K562 (cell line): ENCODE data around the gene TCF4. TPM values are rescaled to one million over a fixed set of nuclear protein-coding genes. Genes with fewer than 3 reads are reported as not detected.

ENCODE experiments used
- ATAC-seq: fragments of 200-7000 bp; cut with Tn5 transposase; 3 replicates; pipeline ENCODE4 v1.9.1; 2020; ENCODE audit warnings: moderate library complexity
- BruUV-seq: library from RNA; stranded (reverse); fragments of 400-500 nt; replicated peaks from 2 replicates; lab custom pipeline; 2021; lab: Mats Ljungman, UMichigan
- CTCF ChIA-PET: fragments of 300-600 bp; formaldehyde crosslinking; extraction: SDS; loops from one replicate; lab custom pipeline; 2021; ENCODE audit warnings: low intra/inter-chr PET ratio; lab: Yijun Ruan, JAX
- POLR2A ChIA-PET: fragments of 300-600, 350-650 bp; sonication (Branson Sonifier 250); formaldehyde crosslinking; extraction: SDS; loops from one replicate; lab custom pipeline; 2021; ENCODE audit warnings: antibody characterized with exemption, inconsistent platforms; lab: Yijun Ruan, JAX
- DNase-seq, 4 experiments: peaks; one replicate each; pipeline versions ENCODE4 v3.0.0 to v3.0.0-alpha.2; 2011 to 2018; ENCODE audit warnings: low spot score in 3 of 4, mixed read lengths in 3 of 4; ENCODE audit errors: extremely low read depth in 1 of 4
- FAIRE-seq: peaks from 2 replicates; lab custom pipeline; 2011; peaks lifted over from hg19 to GRCh38; lab: Jason Lieb, UNC
- H2AFZ ChIP-seq: 2 replicates; pipeline ENCODE4 v1.6.0; 2011; ENCODE audit warnings: low read depth, low read length, control low read depth, inconsistent platforms
- H3K27ac ChIP-seq: fragments of 200-600 bp; 3 replicates; pipeline ENCODE4 v1.8.0; 2011; ENCODE audit warnings: low read depth, mild to moderate bottlenecking, control low read depth, inconsistent platforms, low read length, moderate library complexity, mixed read lengths; ENCODE audit errors: extremely low read depth
- H3K27me3 ChIP-seq, 2 experiments: fragments of 300-600 bp in 1 of 2; 2 replicates in 1 of 2; 3 replicates in 1 of 2; pipeline versions ENCODE4 v1.6.0 to v1.8.0; 2011; ENCODE audit warnings: inconsistent platforms in 2 of 2, low read length in 2 of 2, mild to moderate bottlenecking in 1 of 2, mixed read lengths in 1 of 2, moderate library complexity in 1 of 2; ENCODE audit not compliant: control insufficient read depth in 2 of 2, insufficient read depth in 2 of 2
- H3K36me3 ChIP-seq: fragments of 300-600 bp; 3 replicates; pipeline ENCODE4 v1.8.0; 2011; ENCODE audit warnings: mild to moderate bottlenecking, low read length, inconsistent platforms; ENCODE audit not compliant: control insufficient read depth, insufficient read depth
- H3K4me1 ChIP-seq, 2 experiments: fragments of 200-600 bp in 1 of 2; replicated peaks in 1 of 2; 2 replicates in 1 of 2; 3 replicates in 1 of 2; pipeline versions ENCODE4 v1.5.1 to v1.8.0; 2011; ENCODE audit warnings: inconsistent platforms in 2 of 2, low read length in 2 of 2, mild to moderate bottlenecking in 1 of 2, mixed read lengths in 1 of 2, moderate library complexity in 1 of 2; ENCODE audit not compliant: control insufficient read depth in 2 of 2, insufficient read depth in 2 of 2
- H3K4me2 ChIP-seq: 2 replicates; pipeline ENCODE4 v1.6.1; 2011; ENCODE audit warnings: low read length, control low read depth, inconsistent platforms, mixed read lengths; ENCODE audit not compliant: insufficient read depth
- H3K4me3 ChIP-seq: fragments of 200-600 bp; sonication (generic), shearing (Covaris generic); 2 replicates; pipeline ENCODE4 v1.5.1; 2016; ENCODE audit warnings: control low read depth, inconsistent platforms
- H3K79me2 ChIP-seq: fragments of 200-600 bp; 3 replicates; pipeline ENCODE4 v1.8.0; 2011; ENCODE audit warnings: low read length, inconsistent platforms; ENCODE audit not compliant: control insufficient read depth, insufficient read depth
- H3K9ac ChIP-seq, 2 experiments: 2 replicates each; pipeline versions ENCODE4 v1.6.0 to v1.6.1; 2011; ENCODE audit warnings: low read depth in 2 of 2, low read length in 2 of 2, control low read depth in 1 of 2, inconsistent platforms in 1 of 2, mild to moderate bottlenecking in 1 of 2, mixed read lengths in 1 of 2; ENCODE audit not compliant: insufficient read depth in 1 of 2
- H3K9me1 ChIP-seq: one replicate; pipeline ENCODE4 v1.6.0; 2011; ENCODE audit warnings: inconsistent platforms, mild to moderate bottlenecking, low read length, moderate library complexity; ENCODE audit not compliant: control insufficient read depth, insufficient read depth
- H3K9me3 ChIP-seq: replicated peaks from 2 replicates; pipeline ENCODE4 v1.5.1; 2011; ENCODE audit warnings: low read depth, low read length, inconsistent platforms; ENCODE audit not compliant: control insufficient read depth, insufficient read depth
- H4K20me1 ChIP-seq: replicated peaks from 2 replicates; pipeline ENCODE4 v1.6.1; 2011; ENCODE audit warnings: low read length, inconsistent platforms, mixed read lengths; ENCODE audit not compliant: control insufficient read depth, insufficient read depth
- ARHGAP35 ChIP-seq: fragments of 450-650 bp; IDR thresholded peaks from 2 replicates; pipeline ENCODE4 v1.6.1; 2018; ENCODE audit not compliant: partially characterized antibody
- ARID1B ChIP-seq: fragments of 450-650 bp; IDR thresholded peaks from 2 replicates; pipeline ENCODE4 v1.6.1; 2016; ENCODE audit warnings: antibody characterized with exemption, mild to moderate bottlenecking, inconsistent platforms
- EP300 ChIP-seq: IDR thresholded peaks from 2 replicates; pipeline ENCODE4 v1.6.1; 2012; ENCODE audit warnings: low read length, improper control_type of control experiment
- ETV6 ChIP-seq, 3 experiments: fragments of 150-350 bp in 1 of 3; sonication (generic) in 1 of 3; formaldehyde crosslinking in 1 of 3; IDR thresholded peaks; 2 replicates each; pipeline versions ENCODE4 v1.6.1 to v1.8.0; 2014 to 2022; ENCODE audit warnings: borderline replicate concordance in 2 of 3, low read depth in 2 of 3, antibody characterized with exemption in 1 of 3, low read length in 1 of 3, mild to moderate bottlenecking in 1 of 3, missing genetic modification reagents in 1 of 3
- PRPF4 ChIP-seq: fragments of 200-400 bp; formaldehyde crosslinking; IDR thresholded peaks from one replicate; pipeline ENCODE4 v1.6.1; 2017; ENCODE audit warnings: low read length, low read depth, mild to moderate bottlenecking; ENCODE audit not compliant: insufficient read depth, poor library complexity, severe bottlenecking
- RBBP5 ChIP-seq: fragments of 200-600 bp; sonication (generic); IDR thresholded peaks from 2 replicates; pipeline ENCODE4 v1.6.1; 2012; ENCODE audit warnings: borderline replicate concordance, mild to moderate bottlenecking, low read length, control low read depth, inconsistent platforms; ENCODE audit not compliant: insufficient read depth, poor library complexity, severe bottlenecking
- TOE1 ChIP-seq, 2 experiments: fragments of 450-650 bp in 1 of 2; sonication (generic) in 1 of 2; formaldehyde crosslinking in 1 of 2; IDR thresholded peaks; 2 replicates each; pipeline versions ENCODE4 v1.7.1 to v1.8.0; 2016 to 2022; ENCODE audit warnings: borderline replicate concordance in 2 of 2, mild to moderate bottlenecking in 2 of 2, antibody characterized with exemption in 1 of 2, inconsistent platforms in 1 of 2, low read depth in 1 of 2, missing genetic modification reagents in 1 of 2, moderate library complexity in 1 of 2
- ZNF316 ChIP-seq: fragments of 450-650 bp; IDR thresholded peaks from 2 replicates; pipeline ENCODE4 v1.6.1; 2016
- WGBS: fragments of 100-300 bp; shearing (Covaris generic); methylation state at CpG from one replicate; pipeline ENCODE4 v1.1.6; 2016; ENCODE audit warnings: low coverage, mixed read lengths; ENCODE audit not compliant: insufficient coverage; ENCODE audit errors: missing lambda C conversion rate; 5-methylcytosine and 5-hydroxymethylcytosine counted together
- in situ Hi-C: fragments of 300-500 bp; cut with MboI; formaldehyde crosslinking; loops from 4 replicates; pipeline ENCODE4 v1.15.0; 2018; ENCODE audit warnings: inconsistent platforms, mixed read lengths
- intact Hi-C: fragments of 100-400 bp; cut with micrococcal nuclease; formaldehyde crosslinking; loops from 2 replicates; pipeline ENCODE4 v1.14.2; 2022
- polyA plus RNA-seq, 8 experiments: library from polyadenylated mRNA; depleted of rRNA in 4 of 8; stranded (reverse) in 5 of 8; unstranded in 3 of 8; fragments of >200 nt; fragmentation: Nextera tagmentation in 2 of 8; fragmentation: Illumina TruSeq in 1 of 8; extraction: Ambion mirVana in 2 of 8; extraction: Trizol in 1 of 8; gene quantifications; 2 replicates each; pipeline versions ENCODE4 v1.2.1 to v1.2.3, GENCODE V29; 2011 to 2014; ENCODE audit warnings: inconsistent platforms in 1 of 8, missing spikeins in 1 of 8
- total RNA-seq, 7 experiments: library from RNA; depleted of rRNA in 6 of 7; stranded (reverse); fragments of >200 nt in 6 of 7; fragmentation: Illumina TruSeq in 2 of 7; extraction: Trizol in 2 of 7; gene quantifications; 2 replicates each; pipeline versions ENCODE4 v1.2.1 to v1.2.3, GENCODE V29; 2011 to 2021; ENCODE audit warnings: low replicate concordance in 1 of 7
- TF ChIP-seq, protein P1 (sequence below): IDR thresholded peaks from 2 replicates; pipeline ENCODE4 v1.6.1; 2016; ENCODE audit warnings: missing genetic modification characterization, missing compliant biosample characterization

TCF4 gene
- total and polyA plus RNA-seq, 9 of the 15 experiments (the other 6 are each of a cell fraction or from before 2014, with no cell fraction given), result 4.8 to 24.7 (median 15.2) TPM

DNA sequence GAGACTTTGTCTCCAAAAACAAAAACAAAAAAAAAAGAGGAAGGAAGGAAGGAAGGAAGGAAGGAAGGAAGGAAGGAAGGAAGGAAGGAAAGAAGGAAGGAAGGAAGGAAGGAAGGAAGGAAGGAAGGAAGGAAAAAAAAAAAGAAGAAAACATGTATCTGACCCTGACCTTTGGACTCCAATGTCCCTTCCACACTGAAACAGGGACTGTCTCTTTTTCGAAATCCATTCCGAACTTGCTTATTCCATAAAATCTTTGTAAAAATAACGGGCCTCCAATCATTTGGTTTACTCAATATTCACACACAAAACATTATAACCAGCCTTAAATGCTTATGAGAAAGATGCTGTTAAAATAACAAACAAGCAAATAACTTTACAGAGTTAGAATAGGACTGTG is 225.7 kb downstream of the TCF4 start:
- CTCF ChIA-PET, result no interaction called here
- ATAC-seq, result no peak

DNA sequence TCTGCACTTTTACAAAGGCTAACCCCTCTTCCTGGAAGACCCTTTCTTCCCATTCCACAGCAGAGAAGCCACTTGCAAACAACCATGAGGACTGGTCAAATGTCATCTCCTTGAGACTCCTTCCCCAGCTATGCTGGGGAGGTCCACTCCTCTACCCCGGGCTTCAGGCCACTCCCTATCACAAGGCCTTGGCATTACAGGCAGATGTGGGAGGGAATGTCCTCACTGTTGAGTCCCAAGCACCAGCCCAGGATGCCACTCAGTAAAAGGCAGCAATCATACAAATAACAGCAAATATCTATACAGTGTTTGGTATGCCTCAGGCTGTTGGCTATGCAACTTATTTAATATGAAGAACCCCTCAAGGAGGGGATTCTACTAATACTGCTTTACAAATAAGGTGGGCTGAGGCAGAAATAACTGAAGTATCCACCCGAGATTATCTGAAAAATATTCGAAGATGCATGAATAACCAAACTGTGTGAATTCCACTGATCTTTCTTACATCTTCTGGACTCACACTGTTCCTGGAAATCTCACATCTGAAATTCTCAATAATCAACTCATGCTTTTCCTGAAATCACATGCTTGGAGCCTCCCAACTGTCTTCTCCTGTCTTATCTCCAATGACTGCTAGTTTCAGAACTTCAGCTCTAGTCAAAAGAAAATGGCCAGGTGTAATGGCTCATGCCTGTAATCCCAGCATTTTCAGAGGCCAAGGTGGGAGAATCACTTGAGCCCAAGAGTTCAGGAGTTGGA is 226.3 kb downstream of the TCF4 start:
- peak overlapping the region; percentile 25; the same call in 1 of the 2 replicates for H3K4me2 ChIP-seq
- H3K4me3 ChIP-seq, result no peak overlapping the region
- in situ Hi-C loops (no loop called here), intact Hi-C loops (no loop called here)
- FAIRE-seq, result no peak
- POLR2A ChIA-PET, result interaction anchor here (1.0 kb wide), 1 partner anchor 11 kb away, joined by 3 read pairs; no protein-coding TSS in a partner anchor
- H3K27me3 ChIP-seq, result no peaks in the 10 kb centered on the region
- DNase-seq, result peak in 2 of 4 experiments; percentile 7 to 34
- CTCF ChIA-PET, result no interaction called here
- peak; percentile 78 for ATAC-seq
- H3K9me1 ChIP-seq, result no peaks in the 10 kb centered on the region
- BruUV-seq, result no TSS peak
- H3K27ac ChIP-seq, result peak overlapping the region; percentile 59; the same call in 1 of the 3 replicates
- H3K4me1 ChIP-seq, result peaks cover 3 to 9% of the 10 kb centered on the region in 2 experiments; a peak in 4 of 5 replicates
- H2AFZ ChIP-seq, result peak overlapping the region; percentile 66; the same call in 1 of the 2 replicates
- H3K9me3 ChIP-seq, result no peaks in the 10 kb centered on the region
- H3K79me2 ChIP-seq, result no peaks in the 10 kb centered on the region; the same call in 2 of the 3 replicates
- H3K36me3 ChIP-seq, result no peaks in the 10 kb centered on the region
- no peaks in the 10 kb centered on the region for H4K20me1 ChIP-seq
- no peak overlapping the region for H3K9ac ChIP-seq
- WGBS, result 16% methylated on average over 3 of the region's 3 CpGs
- TF ChIP-seq, protein P1, sequence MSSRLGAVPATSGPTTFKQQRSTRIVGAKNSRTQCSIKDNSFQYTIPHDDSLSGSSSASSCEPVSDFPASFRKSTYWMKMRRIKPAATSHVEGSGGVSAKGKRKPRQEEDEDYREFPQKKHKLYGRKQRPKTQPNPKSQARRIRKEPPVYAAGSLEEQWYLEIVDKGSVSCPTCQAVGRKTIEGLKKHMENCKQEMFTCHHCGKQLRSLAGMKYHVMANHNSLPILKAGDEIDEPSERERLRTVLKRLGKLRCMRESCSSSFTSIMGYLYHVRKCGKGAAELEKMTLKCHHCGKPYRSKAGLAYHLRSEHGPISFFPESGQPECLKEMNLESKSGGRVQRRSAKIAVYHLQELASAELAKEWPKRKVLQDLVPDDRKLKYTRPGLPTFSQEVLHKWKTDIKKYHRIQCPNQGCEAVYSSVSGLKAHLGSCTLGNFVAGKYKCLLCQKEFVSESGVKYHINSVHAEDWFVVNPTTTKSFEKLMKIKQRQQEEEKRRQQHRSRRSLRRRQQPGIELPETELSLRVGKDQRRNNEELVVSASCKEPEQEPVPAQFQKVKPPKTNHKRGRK (tag), result 0 out of 2 replicates have a peak, but pooled peaks have one; percentile 3
- TF ChIP-seq TOE1 (IDR thresholded peaks at IDR 0.05; ENCODE audit: borderline replicate concordance), result no peak
- no peak for TF ChIP-seq TOE1 (CRISPR knock-in tag; IDR thresholded peaks at IDR 0.05; ENCODE audit: borderline replicate concordance, low read depth)
- no peak for TF ChIP-seq ZNF316
- peak; percentile 44 for TF ChIP-seq ARID1B
- TF ChIP-seq RBBP5, result no peak
- peak; percentile 62 for TF ChIP-seq EP300

More for the DNA sequence above, 225.7 kb downstream of the TCF4 start:
- FAIRE-seq (no peak), DNase-seq (no peak)
- Histone ChIP-seq H3K4me3 (no peak overlapping the region), H3K4me1 (peaks cover 3 to 9% of the 10 kb centered on the region in 2 experiments; a peak in 4 of 5 replicates), H3K9ac (no peak overlapping the region), H3K9me1 (no peaks in the 10 kb centered on the region), H3K27ac (peak overlapping the region; percentile 59; the same call in 1 of the 3 replicates), H3K27me3 (no peaks in the 10 kb centered on the region), H3K9me3 (no peaks in the 10 kb centered on the region), H3K36me3 (no peaks in the 10 kb centered on the region), H4K20me1 (no peaks in the 10 kb centered on the region), H2AFZ (no peak overlapping the region), H3K4me2 (peak overlapping the region; percentile 25; the same call in 1 of the 2 replicates), H3K79me2 (no peaks in the 10 kb centered on the region; the same call in 2 of the 3 replicates)
- TF ChIP-seq ARHGAP35, result no peak
- no peak for TF ChIP-seq PRPF4
- peak in 1 of 2 experiments; percentile 35; a peak in 1 of 4 replicates for TF ChIP-seq ETV6 (IDR thresholded peaks at IDR 0.05; ENCODE audit: borderline replicate concordance in 1 of 2, low read depth in 2 of 2, low read length in 1 of 2)
- no peak for TF ChIP-seq ETV6 (CRISPR knock-in tag; IDR thresholded peaks at IDR 0.05; ENCODE audit: borderline replicate concordance)
- in situ Hi-C loops (no loop called here), intact Hi-C loops (no loop called here)
- BruUV-seq, result no TSS peak
- 33% methylated on average over 3 of the region's 3 CpGs for WGBS
- POLR2A ChIA-PET, result interaction anchor here (1.0 kb wide), 1 partner anchor 12 kb away, joined by 3 read pairs; no protein-coding TSS in a partner anchor
